ENCODE results near the gene AMIGO2. TPM values are rescaled to one million over a fixed set of nuclear protein-coding genes. Genes with fewer than 3 reads are reported as not detected.

The AMIGO2 gene
- total RNA-seq, 1 experiment from 2014 or later: 8.6 TPM

GRCh38 chr12:47111854-47112253 is 32.1 kb upstream of the AMIGO2 start:
- H3K9me3 Mint-ChIP-seq: no peaks in the 10 kb centered on the region
- Histone ChIP-seq H2BK12ac (ENCODE audit: insufficient read length, low read depth, low read length) (no peak overlapping the region), H2BK20ac (ENCODE audit: low read depth, low read length, poor library complexity, severe bottlenecking) (no peak overlapping the region), H2BK15ac (ENCODE audit: low read depth, low read length) (no peak overlapping the region), H2BK120ac (ENCODE audit: low read depth, low read length, poor library complexity, severe bottlenecking) (no peak overlapping the region), H2AFZ (ENCODE audit: low read length) (no peak overlapping the region), H3K4me2 (ENCODE audit: insufficient read depth, insufficient read length, low read length) (no peak overlapping the region), H3K14ac (ENCODE audit: insufficient read depth, low read length) (no peak overlapping the region), H2BK5ac (ENCODE audit: insufficient read length, low read length) (no peak overlapping the region), H3K4me1 (ENCODE audit: insufficient read depth, low read length) (no peaks in the 10 kb centered on the region), H4K5ac (ENCODE audit: insufficient read length, low read depth, low read length) (no peak overlapping the region), H3K4ac (ENCODE audit: low read depth, low read length) (no peak overlapping the region), H3K9ac (ENCODE audit: extremely low read depth, insufficient read length, low read length) (no peak overlapping the region), H3K27me3 (ENCODE audit: insufficient read depth, low read length) (no peaks in the 10 kb centered on the region), H3T11ph (ENCODE audit: low read length) (no peak overlapping the region), H4K8ac (replicated peaks; ENCODE audit: insufficient read length, low read depth, low read length) (no peak overlapping the region), H4K91ac (ENCODE audit: insufficient read length, low read depth, low read length) (no peak overlapping the region), H3K27ac (ENCODE audit: insufficient read length, low read depth, low read length) (no peak overlapping the region), H3K9me3 (ENCODE audit: control insufficient read depth, low read depth, low read length) (no peaks in the 10 kb centered on the region), H3K79me2 (ENCODE audit: insufficient read depth, low read length) (no peaks in the 10 kb centered on the region), H3K23ac (ENCODE audit: insufficient read length, low read depth, low read length) (no peak overlapping the region), H4K20me1 (ENCODE audit: control insufficient read depth, insufficient read depth, insufficient read length) (no peaks in the 10 kb centered on the region), H3K79me1 (ENCODE audit: insufficient read depth, low read depth, low read length, poor library complexity, severe bottlenecking) (no peaks in the 10 kb centered on the region), H3K56ac (ENCODE audit: insufficient read length, low read depth, low read length) (no peak overlapping the region), H3K18ac (ENCODE audit: insufficient read length, low read depth, low read length) (no peak overlapping the region), H3K23me2 (ENCODE audit: insufficient read length, low read depth, low read length, poor library complexity, severe bottlenecking) (no peaks in the 10 kb centered on the region), H2AK5ac (ENCODE audit: insufficient read length, low read length) (no peak overlapping the region)
- no peak overlapping the region for H3K27ac Mint-ChIP-seq
- no peak for TF ChIP-seq CTCF (conservative IDR thresholded peaks at IDR 0.05)
- WGBS (ENCODE audit: extremely low coverage, insufficient read length, low lambda C conversion rate): no CpG with 5 or more reads among the region's 6 CpGs
- no peaks in the 10 kb centered on the region for H3K27me3 Mint-ChIP-seq (ENCODE audit: low read depth)
- no peak for DNase-seq
- H3K36me3 Mint-ChIP-seq (ENCODE audit: insufficient read depth in 1 of 3, low read depth in 3 of 3): no peaks in the 10 kb centered on the region
- no peaks in the 10 kb centered on the region for H3K4me1 Mint-ChIP-seq
- H3K4me3 Mint-ChIP-seq: no peak overlapping the region
